ENCODE results near the gene FLT4. TPM values are rescaled to one million over a fixed set of nuclear protein-coding genes. Genes with fewer than 3 reads are reported as not detected.
A peak's percentile ranks its signal among the peaks of the same experiment; 100 is the strongest.

The FLT4 gene
- total RNA-seq, 2 donors from 2014 or later = 18.0 to 29.6 TPM

DNA sequence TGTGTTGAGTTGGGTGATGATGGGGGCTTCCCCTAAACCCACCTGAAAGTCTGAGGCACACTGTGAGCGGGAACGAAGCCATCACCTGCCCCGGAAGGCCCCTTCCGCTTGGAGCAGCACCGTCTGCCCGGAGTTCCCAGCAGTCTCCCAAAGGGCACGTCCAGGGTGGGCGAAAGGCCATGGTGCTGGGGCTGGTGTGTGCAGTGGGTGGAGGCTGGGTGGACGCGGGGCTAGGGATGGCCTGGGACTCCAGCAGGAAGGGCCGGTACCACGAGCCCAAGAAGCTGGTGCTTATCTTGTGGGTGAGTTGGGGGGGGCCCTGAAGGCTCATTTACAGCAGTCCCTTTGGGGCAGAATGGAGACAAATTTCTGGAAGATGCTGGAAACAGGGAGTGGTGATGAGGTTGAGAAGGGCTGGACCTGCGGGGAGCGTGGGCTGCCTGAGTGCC is 4.6 kb downstream of the FLT4 start:
- peak; percentile 75 for DNase-seq (ENCODE audit: low spot score)

DNA sequence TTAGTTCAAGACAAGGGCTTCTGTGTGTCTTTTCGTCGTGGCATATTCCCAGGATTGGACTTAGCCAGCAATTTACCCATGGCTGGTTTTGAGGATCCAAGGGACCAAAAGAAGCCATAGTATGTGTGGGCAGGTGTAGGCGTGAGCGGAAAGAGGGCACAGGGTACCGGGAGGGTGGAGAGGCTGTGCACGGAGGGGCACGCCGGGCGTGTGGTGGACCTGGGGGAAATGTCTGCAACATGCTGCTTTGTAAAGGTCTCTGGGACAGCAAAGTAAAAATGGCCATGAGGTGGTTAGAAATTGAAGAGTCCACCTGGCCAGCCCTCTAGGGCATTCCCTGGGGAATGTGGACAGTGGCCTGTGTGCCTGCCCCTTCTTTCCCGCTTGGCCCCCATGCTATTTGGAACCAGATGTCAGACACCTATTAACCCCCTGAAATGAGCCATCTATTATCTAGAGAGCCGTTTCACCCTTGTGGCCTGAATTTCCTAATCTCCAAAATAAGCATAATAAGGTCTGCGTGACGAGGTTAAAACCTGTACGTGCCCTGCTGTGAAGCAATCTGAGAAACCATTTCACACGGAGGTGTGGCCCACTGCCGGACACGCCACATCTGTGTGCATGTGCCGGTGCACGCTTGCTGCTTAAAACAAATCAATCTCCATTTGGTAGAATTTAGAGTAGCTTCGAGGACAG is 5.1 kb downstream of the FLT4 start:
- intact Hi-C loops (cut with DNase I) = no loop called here
- DNase-seq (ENCODE audit: low spot score) = peak; percentile 23

More for the DNA sequence above, 4.6 kb downstream of the FLT4 start:
- intact Hi-C loops (cut with DNase I) = no loop called here

DNA sequence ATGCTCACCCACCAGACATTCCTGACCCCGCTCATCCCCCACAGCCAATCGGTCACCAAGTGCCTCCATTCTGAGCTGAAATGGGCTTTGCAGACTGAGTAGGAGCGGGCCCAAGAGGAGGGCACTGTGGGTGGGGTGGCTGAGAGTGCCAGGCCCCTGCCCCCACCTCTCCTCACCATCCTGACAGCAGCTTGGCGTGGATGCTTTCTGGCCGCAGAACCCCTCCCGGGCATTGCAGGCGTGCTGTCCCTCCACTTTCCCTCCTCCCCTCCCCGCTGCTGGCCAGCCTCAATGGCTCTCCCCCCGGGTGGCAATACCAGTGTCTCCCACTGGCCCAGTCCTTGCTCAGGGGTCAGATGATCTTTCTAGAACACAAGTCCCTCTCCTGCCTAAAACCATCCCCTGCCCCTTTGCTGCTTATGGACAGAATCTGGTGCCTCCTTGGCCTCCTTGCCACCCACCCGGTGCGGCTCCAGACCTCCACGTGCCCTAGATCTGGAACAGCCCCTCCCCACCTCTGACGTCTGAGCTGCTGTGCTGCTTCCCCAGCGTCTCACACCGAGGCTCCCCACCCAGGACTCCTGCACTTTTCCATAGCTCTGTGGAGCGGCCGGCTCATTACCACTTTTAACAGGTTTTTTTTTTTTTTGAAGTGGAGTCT is 6.1 kb downstream of the FLT4 start:
- DNase-seq (ENCODE audit: low spot score) = peak; percentile 75
- intact Hi-C loops (cut with DNase I) = no loop called here

DNA sequence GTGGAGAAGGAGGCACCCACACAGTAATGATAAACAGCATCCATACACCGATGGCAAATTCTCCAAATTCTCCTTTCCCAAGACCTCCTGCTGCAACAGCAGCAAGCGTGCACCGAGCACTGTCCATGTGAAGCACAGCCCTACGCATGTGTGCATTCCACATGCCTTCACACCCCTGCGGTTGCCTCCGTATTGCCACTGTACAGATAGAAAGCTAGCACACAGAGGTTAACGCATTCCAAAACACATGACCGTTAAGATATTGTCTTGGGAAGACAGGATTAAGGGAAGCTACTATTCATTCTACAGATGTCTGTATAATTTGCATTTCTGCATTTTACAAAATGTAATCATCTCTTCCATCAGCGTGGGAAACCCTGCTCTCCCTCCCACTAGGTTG is 6.6 kb downstream of the FLT4 start:
- DNase-seq (ENCODE audit: low spot score) = no peak
- intact Hi-C loops (cut with DNase I) = no loop called here

DNA sequence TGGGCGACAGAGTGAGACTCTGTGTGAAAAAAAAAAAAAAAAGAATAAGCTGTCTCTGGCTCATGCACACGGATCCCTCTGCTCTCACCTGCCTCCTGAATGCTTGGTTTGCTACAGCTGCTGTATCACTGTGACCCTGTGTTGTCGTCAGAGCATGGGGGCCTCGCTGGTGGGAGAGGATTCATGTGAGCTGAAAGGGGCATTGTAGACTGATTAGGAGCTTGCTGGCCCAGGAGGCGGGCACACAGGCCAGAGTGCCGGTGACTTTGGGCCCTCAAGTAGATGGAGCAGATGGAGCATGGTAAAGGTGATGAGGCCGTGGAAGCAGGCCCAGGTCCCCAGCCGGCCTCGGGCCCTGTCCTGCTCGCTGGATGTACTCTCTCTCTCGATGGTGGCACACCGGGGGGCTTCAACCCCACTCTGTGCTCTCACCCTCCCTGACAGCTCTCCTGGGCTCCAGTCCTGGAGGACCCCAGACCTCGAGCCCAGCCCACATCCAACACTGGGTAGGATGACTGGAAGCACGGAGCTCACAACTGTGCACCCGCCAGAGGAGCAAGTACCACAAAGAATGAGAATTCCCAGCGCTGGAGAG is 7.1 kb downstream of the FLT4 start:
- intact Hi-C loops (cut with DNase I) = no loop called here
- peak; percentile 63 for DNase-seq (ENCODE audit: low spot score)

DNA sequence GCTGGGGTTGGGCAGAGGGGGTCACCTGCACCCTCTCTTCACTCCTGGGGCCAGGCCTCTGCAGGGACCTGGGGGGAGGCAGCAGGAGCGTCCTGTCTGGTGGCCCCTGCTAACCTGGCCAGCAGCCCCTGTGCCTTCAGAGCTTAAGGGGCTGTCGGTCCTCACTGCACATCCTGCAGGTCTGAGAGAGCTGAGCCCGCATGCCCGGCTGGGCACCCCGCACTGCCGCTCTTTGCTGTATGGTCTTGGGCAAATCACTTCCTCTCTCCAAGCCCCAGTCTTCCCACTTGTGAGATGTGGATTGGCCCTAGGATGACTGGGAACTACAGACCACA is 7.9 kb downstream of the FLT4 start:
- peak; percentile 47 for DNase-seq (ENCODE audit: low spot score)
- intact Hi-C loops (cut with DNase I) = no loop called here

DNA sequence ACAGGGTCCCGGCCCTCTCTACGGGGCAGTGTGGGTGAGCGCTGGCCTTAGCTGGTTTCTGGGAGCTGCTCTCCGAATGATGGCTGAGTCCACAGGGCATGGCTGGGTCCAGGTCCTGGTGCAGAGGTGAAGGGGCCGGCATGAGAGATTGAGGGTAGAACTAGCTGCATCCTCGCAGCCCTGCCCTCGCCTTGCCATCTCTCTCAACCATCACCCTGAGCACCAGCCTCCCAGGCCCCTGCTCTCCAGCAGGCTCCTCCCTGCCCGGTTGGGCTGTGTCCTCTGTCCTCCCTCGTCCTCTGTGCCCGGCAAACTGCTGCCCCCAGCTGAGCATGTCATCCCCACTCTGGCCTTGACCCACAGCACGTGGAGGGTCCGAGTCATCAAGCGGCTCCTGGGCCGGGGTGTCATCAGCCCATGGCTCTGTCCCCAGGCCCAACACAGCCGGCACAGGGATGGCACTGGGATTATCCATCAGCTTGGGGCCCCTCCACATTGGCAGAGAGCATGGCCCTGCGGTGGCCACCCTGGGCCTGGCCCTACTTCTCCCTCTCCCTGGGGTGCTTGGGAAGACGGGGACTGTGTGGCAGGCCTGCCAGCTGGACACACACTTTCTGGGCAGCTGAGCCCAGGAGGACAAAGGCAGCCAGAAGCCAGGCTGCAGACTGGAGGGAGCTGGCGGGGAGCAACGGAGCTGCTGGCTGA is 8.4 kb downstream of the FLT4 start:
- DNase-seq (ENCODE audit: low spot score) = peak; percentile 72
- intact Hi-C loops (cut with DNase I) = no loop called here

DNA sequence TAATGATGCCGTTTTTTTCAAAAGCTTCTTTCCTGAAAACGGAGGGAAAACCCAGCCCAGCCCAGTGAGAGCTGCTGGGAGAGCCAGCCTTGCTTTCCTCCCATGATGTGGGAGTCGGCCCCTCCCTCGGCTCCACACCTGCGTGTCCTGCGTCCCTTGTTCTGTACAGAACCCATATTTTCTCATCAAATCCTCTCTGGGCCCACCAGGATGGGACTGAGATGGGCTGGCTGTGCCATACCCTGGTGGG is 8.9 kb downstream of the FLT4 start:
- intact Hi-C loops (cut with DNase I) = no loop called here
- peak; percentile 76 for DNase-seq (ENCODE audit: low spot score)

DNA sequence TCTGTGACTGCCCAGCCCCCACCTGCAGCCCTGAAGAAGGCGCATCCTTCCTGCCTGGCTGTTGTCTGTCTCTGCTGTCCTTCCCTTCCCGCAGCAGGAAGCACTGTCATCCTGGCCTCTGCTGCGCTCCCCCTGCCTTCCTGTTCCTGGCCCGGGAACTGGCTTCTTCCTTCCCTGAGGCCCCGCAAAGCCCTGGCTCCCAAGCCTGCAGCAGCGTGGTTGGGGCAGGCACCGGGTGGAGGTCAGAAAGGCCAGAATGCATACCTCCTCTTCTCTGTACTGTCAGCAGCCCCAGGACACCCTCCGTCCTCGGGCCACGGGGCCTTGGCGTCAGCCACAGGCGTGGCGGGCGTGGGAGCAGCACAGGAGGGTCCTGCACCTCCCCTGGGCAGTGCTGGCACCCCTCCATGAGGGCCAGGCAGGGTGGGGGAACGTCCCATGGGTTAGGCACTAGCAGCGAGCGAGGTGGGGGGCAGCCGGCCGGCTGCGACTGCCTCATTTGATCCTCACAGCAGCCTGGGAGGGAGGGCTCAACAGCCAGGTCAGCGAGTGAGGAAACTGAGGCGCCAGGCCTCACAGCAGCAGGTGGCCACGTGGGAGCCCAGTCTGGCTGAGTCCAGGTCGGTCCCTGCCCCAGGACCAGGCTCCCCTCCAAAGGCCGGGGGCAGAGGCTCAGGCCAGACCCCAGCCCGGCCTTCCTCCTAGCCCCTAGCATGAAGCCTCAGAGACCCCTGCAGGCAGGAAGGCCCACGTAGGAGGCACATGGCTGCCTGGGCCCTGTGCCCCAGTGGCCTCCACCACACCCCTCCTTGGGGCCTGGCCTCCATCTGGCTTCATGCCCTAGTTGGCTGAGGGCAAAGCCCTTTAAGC is 9.4 kb downstream of the FLT4 start:
- intact Hi-C loops (cut with DNase I) = no loop called here
- DNase-seq (ENCODE audit: low spot score) = peak; percentile 80

DNA sequence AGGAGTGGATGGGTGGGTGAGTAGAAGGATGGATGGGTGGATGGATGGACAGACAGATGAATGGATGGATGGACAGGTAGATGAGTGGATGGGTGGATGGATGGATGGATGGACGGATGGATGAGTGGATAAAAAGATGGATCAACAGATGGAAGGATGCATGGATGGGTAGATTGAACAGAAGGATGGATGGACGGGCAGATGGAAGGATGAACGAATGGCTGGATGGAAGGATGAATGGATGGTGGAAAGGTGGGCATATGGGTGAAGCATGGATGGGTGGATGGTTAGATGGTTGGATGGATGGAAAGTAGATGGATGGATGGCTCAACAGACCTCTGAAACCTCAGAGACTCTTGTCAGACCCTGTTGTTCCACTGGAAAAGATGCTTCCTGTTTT is 10.1 kb downstream of the FLT4 start:
- DNase-seq (ENCODE audit: low spot score) = no peak
- intact Hi-C loops (cut with DNase I) = no loop called here

DNA sequence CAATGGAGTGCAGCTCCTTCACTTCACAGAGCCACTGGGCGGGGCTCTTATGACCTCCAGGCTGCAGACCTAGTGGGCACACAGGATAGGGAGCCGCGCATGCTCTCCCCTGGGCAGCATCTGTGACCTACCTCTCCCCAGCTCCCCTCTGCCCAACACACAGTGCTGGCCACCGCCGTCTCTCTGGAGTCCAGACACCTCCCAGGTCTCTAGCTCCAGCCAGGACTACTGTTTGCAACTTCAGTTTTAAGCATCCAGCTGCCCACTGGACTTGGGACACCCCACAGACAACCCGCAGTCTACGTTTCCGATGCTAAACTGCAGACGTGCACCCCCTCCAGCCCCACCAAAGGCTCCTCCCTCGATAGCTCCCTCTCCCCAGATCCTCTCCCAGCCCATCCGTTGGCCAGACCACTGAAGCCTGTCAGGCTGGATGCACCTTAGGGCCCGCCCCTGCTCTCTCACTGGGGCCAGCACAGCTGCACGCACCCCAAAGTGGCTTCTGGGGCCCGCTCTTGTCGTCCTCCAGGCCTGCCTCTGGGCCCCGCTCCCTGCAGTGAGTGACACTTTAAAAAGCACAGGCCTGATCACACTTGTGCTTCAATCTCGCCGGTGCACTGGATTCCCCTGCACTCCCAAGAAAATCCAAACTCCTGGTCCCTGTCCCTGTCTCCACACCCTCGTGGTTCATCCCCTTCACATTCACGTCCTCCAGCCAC is 11.3 kb downstream of the FLT4 start:
- peak; percentile 54 for DNase-seq (ENCODE audit: low spot score)
- intact Hi-C loops (cut with DNase I) = no loop called here

DNA sequence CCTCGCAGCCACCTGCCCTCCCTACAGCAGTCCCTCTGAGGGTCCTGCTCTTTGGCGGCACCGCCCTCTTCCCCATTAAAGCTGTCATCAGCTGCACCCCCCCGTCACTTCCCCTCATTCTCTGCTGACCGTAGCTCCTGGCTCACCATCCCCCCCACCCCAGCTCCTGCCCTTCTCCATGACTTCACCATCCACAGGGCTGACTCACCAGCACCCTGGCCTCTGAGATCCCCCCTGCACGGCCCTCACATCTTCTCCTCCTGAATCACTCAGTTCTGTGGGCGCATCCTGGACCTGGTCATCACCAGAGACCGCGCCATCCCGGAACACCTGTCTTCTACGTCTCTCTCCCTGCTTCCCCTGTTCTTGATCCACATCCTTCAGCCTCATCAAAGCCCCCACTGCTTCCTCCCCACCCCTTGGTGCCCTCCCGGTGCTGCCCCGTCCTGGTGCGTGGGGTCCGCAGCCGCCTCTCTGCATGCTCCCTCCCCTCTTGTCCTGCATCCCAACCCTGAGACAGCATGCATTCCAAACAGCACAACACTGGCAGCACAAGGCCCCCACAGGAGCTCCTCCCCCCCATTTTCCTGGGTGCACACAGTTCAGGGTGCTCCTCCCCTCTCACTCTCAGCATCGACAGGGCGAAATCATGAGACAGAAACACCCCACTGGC is 12.9 kb downstream of the FLT4 start:
- DNase-seq (ENCODE audit: low spot score) = peak; percentile 67
- intact Hi-C loops (cut with DNase I) = no loop called here

DNA sequence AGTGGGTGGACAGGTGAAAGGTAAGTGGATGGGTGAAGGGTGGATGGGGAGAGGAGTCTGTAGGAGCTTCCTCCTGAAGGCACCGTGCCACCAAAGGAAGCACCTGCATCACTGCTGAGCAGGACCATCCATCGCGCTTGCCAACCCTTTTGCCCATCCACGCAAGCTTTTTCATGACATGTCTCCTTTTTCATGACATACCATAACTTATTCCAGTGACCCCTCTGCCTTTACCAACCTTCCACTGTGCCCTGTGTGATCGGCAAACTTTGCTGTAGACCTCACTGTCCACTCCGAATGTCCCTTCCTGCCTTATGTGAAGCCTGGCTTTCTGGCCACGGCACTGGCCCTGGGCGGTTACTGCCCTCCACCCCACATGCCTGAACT is 13.4 kb downstream of the FLT4 start:
- intact Hi-C loops (cut with DNase I) = no loop called here
- DNase-seq (ENCODE audit: low spot score) = peak; percentile 69

DNA sequence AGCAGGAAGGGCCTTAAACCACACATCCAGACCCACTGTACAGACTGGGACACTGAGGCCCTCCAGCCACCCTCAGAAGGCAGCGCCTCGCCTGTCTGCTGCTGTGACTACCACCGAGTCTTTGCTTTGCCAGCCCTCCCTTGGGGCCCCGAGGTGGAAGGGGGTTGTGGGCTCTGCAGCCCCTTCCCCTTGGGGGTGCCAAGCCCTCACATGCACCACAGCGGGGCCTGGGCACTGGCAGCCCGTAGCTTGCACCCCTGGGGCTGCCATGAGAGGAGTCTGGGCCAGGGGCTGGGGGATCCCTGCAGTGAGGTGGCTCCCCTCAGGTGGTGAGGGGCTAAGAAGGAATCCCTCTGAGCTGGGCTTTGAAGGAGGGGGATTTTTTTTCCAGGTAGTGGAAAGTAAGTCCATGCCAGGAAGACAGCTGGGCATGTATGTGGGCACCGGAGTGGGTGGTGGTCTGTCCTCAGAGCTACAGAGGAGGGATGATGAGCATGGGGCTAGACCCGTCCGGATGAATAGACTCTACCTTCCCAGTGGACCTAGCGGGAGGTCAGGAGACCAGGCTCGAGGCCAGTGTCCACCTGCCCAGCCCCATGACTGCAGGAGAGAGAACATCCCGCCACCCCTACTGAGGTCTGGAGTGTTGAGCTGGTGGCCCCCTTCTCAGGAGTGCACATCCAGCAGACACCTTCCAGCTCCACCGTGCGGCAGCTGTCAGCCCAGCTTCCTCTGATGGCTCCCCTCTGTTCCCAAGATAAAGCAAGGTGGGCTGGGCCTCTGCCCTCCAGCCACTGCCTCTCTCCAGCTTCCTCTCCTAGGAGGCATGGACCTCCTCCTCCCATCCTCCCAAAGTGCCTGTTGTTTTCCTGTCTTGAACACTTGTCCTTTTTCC is 15.9 kb downstream of the FLT4 start:
- intact Hi-C loops (cut with DNase I) = no loop called here
- DNase-seq (ENCODE audit: low spot score) = peak; percentile 36

DNA sequence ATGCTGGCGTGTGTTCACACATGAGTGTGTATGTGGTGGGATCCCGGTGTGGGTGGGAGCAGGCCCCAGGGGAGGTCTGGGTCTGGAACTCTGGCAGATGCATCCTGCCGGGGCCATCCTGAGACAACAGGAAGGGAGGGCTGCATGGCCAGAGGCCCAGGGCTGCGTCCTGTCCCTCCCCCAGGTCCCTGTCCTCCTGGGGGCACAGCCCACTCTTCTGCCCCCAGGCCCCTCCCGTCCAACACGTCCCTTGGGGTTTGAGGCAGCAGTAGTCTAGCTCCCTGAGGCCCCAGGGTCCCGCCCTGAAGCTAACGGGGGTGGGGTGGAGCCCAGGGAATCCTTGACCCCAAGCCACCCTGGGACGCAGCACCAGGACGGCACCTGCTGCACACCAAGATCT is 16.6 kb downstream of the FLT4 start:
- DNase-seq (ENCODE audit: low spot score) = peak; percentile 72
- intact Hi-C loops (cut with DNase I) = no loop called here

DNA sequence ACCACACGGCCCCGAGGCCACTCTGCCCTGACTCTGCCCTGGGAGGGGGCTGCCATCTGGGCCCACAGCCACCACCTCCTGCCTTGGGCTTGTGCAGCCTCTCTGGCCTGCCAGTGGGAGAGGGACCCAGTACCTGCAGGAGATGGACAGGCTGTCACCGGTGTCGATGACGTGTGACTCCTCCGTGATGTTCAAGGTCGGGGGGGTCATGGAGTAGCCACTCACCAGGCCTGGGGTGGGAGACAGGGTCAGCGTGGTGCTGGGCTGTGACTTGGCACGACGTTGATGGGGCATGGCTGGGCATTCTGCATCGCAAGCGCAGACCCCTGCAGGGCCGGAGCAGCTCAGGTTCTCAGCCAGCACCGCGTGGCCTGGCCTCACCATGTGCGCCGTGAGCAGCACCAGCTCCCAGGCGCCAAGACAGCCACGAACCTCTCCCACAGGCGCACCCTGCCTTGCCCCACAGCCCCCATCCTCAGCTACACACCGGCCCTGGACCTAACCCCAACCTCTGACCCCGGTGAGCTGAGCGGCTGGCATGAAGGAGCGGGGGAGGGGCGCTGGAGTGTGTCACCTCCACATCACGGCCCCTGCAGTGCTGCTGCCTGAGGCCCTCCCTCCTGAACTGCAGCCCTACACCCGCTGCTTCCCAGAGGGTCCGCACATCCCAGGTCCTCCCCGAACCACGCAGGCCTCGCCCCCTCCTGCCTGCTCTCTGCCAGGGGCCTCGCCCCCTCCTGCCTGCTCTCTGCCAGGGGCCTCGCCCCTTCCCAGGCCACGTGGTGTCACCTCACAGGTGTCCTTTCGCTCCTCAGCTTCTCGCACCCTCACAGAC is 17.6 kb downstream of the FLT4 start:
- no peak for DNase-seq (ENCODE audit: low spot score)

DNA sequence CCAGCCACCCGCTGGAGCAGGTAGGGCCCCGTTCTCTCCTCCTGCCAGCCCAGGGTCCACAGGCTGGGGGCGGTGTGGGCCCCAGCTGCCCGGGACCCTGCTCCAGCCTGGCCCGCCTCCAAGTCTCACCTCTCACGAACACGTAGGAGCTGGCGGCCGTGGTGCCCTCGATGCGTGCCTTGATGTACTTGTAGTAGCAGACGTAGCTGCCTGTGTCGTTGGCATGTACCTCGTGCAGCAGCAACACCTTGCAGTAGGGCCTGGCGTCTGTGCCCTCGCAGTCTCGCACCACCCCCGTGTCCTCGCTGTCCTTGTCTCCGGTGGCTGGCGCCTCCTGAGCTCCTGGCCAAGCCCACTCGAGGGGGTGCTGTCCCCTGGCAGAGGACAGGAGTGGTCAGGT is 19.0 kb downstream of the FLT4 start:
- DNase-seq (ENCODE audit: low spot score) = no peak
- intact Hi-C loops (cut with DNase I) = no loop called here

More for the DNA sequence above, 17.6 kb downstream of the FLT4 start:
- intact Hi-C loops (cut with DNase I) = no loop called here
